HG03139 (cell line): ENCODE data around the gene PLB1.
"Not testable (repeated sequence)": the region's sequence is repeated elsewhere in the genome, so short reads cannot be mapped to it uniquely, and the experiment has no call there.

ENCODE experiments used
- ATAC-seq: cut with Tn5 transposase; IDR thresholded peaks from one replicate; pipeline ENCODE4 v1.9.1; 2021; ENCODE audit not compliant: unreplicated experiment

Gene PLB1

GRCh38 chr2:28530782-28531181 lies 34.9 kb downstream of the PLB1 start:
- ATAC-seq, result no peak

GRCh38 chr2:28532399-28532798 lies 36.5 kb downstream of the PLB1 start:
- ATAC-seq, result no peak

- no peak for ATAC-seq
Observed at GRCh38 chr2:28533044-28533680, 37.3 kb downstream of the PLB1 start.

GRCh38 chr2:28534817-28535216 lies 39.0 kb downstream of the PLB1 start:
- ATAC-seq, result no peak

- no peak for ATAC-seq
Observed at GRCh38 chr2:28538134-28538533, 42.3 kb downstream of the PLB1 start.

- no peak for ATAC-seq
Observed at GRCh38 chr2:28538652-28539051, 42.8 kb downstream of the PLB1 start.

- ATAC-seq, result no peak
Observed at GRCh38 chr2:28539118-28539541, 43.3 kb downstream of the PLB1 start.

GRCh38 chr2:28543316-28544035 lies 47.6 kb downstream of the PLB1 start:
- ATAC-seq, result no peak

GRCh38 chr2:28544036-28544346 lies 48.1 kb downstream of the PLB1 start:
- no peak for ATAC-seq

GRCh38 chr2:28544405-28544921 lies 48.6 kb downstream of the PLB1 start:
- ATAC-seq, result no peak

GRCh38 chr2:28544922-28545589 lies 49.2 kb downstream of the PLB1 start:
- ATAC-seq, result no peak

- ATAC-seq, result no peak
Observed at GRCh38 chr2:28545590-28546200, 49.8 kb downstream of the PLB1 start.

- no peak for ATAC-seq
Observed at GRCh38 chr2:28546242-28546641, 50.4 kb downstream of the PLB1 start.

- ATAC-seq, result no peak
Observed at GRCh38 chr2:28547223-28547860, 51.5 kb downstream of the PLB1 start.

GRCh38 chr2:28547906-28548600 lies 52.2 kb downstream of the PLB1 start:
- ATAC-seq, result no peak

GRCh38 chr2:28550345-28550744 lies 54.5 kb downstream of the PLB1 start:
- not testable (repeated sequence) for ATAC-seq

GRCh38 chr2:28552045-28552823 lies 56.4 kb downstream of the PLB1 start:
- no peak for ATAC-seq

GRCh38 chr2:28556303-28556702 lies 60.4 kb downstream of the PLB1 start:
- ATAC-seq, result no peak

- ATAC-seq, result no peak
Observed at GRCh38 chr2:28557389-28558131, 61.7 kb downstream of the PLB1 start.
